Panc1 (cell line): ENCODE measurements around the gene CPNE4. TPM values are rescaled to one million over a fixed set of nuclear protein-coding genes. Genes with fewer than 3 reads are reported as not detected.

Experiments used
- ATAC-seq: fragments of 200-7000 bp; cut with Tn5 transposase; 2 replicates; pipeline ENCODE4 v1.9.1; 2020; ENCODE audit warnings: mild to moderate bottlenecking, moderate library complexity
- BruUV-seq: library from RNA; stranded (reverse); fragments of 400-500 nt; replicated peaks from 2 replicates; lab custom pipeline; 2021; lab: Mats Ljungman, UMichigan
- CTCF ChIA-PET: fragments of 300-600 bp; sonication (Branson Sonifier 250); formaldehyde crosslinking; loops from one replicate; lab custom pipeline; 2022; ENCODE audit warnings: antibody characterized with exemption; lab: Charles Lee
- POLR2A ChIA-PET: fragments of 300-600 bp; sonication (Branson Sonifier 250); formaldehyde crosslinking; loops from one replicate; lab custom pipeline; 2022; ENCODE audit warnings: antibody characterized with exemption; lab: Charles Lee
- DNase-seq: peaks from one replicate; pipeline ENCODE4 v3.0.0-alpha.2; 2010; ENCODE audit warnings: low read depth, low spot score
- H3K27ac ChIP-seq: 2 replicates; pipeline ENCODE4 v1.5.1; 2011; ENCODE audit warnings: mild to moderate bottlenecking, low read length, inconsistent platforms
- H3K27me3 ChIP-seq: fragments of 200-500 bp; sonication (Bioruptor generic); 2 replicates; pipeline ENCODE4 v1.6.0; 2014; ENCODE audit warnings: low read length, inconsistent platforms; ENCODE audit not compliant: control insufficient read depth, insufficient read depth
- H3K36me3 ChIP-seq: fragments of 200-500 bp; sonication (Bioruptor generic); 2 replicates; pipeline ENCODE4 v1.5.1; 2014; ENCODE audit warnings: inconsistent platforms, mild to moderate bottlenecking, low read length, moderate library complexity; ENCODE audit not compliant: control insufficient read depth, insufficient read depth
- H3K4me1 ChIP-seq: 2 replicates; pipeline ENCODE4 v1.5.1; 2011; ENCODE audit warnings: inconsistent platforms, mild to moderate bottlenecking, low read length, moderate library complexity; ENCODE audit not compliant: control insufficient read depth, insufficient read depth
- H3K4me3 ChIP-seq, 2 experiments: 2 replicates each; pipeline ENCODE4 v1.5.1; 2011 to 2012; ENCODE audit warnings: low read depth in 2 of 2, low read length in 2 of 2, mild to moderate bottlenecking in 2 of 2, inconsistent platforms in 1 of 2, moderate library complexity in 1 of 2
- H3K9me3 ChIP-seq: fragments of 200-500 bp; sonication (Bioruptor generic); 2 replicates; pipeline ENCODE4 v1.5.1; 2014; ENCODE audit warnings: low read depth, mild to moderate bottlenecking, inconsistent platforms, low read length, moderate library complexity; ENCODE audit not compliant: control insufficient read depth, insufficient read depth
- POLR2AphosphoS5 ChIP-seq: IDR thresholded peaks from 2 replicates; pipeline ENCODE4 v1.6.1; 2012; ENCODE audit warnings: mild to moderate bottlenecking, low read depth, low read length, moderate library complexity
- REST ChIP-seq, 2 experiments: IDR thresholded peaks; 2 replicates each; pipeline ENCODE4 v1.6.1; 2011 to 2012; ENCODE audit warnings: low read depth in 2 of 2, control low read depth in 1 of 2, low read length in 1 of 2, mild to moderate bottlenecking in 1 of 2, moderate library complexity in 1 of 2; ENCODE audit not compliant: insufficient read depth in 1 of 2
- SIN3A ChIP-seq: IDR thresholded peaks from 2 replicates; pipeline ENCODE4 v1.6.1; 2012; ENCODE audit warnings: low read depth, mild to moderate bottlenecking, low read length, moderate library complexity, borderline replicate concordance; ENCODE audit not compliant: insufficient read depth
- TCF7L2 ChIP-seq: IDR thresholded peaks from 2 replicates; pipeline ENCODE4 v1.6.1; 2011; ENCODE audit warnings: mild to moderate bottlenecking, low read depth, low read length, inconsistent platforms
- in situ Hi-C: cut with HindIII; loops from 2 replicates; pipeline ENCODE4 v1.10.0; 2016; ENCODE audit warnings: low sequenced_read_pairs, low pct_unique_long_range_greater_than_20kb
- intact Hi-C: fragments of 100-400 bp; cut with micrococcal nuclease; formaldehyde crosslinking; loops from one replicate; pipeline ENCODE4 v1.10.0; 2022; ENCODE audit not compliant: unreplicated experiment
- total RNA-seq: library from RNA; stranded (reverse); gene quantifications from one replicate; pipeline ENCODE4 v1.2.1, GENCODE V29; 2021; ENCODE audit not compliant: unreplicated experiment
- TF ChIP-seq, protein P1 (sequence below): fragments of 450-650 bp; IDR thresholded peaks from 2 replicates; pipeline ENCODE4 v1.5.1; 2017; ENCODE audit warnings: mild to moderate bottlenecking

The CPNE4 gene
- total RNA-seq, 1 experiment from 2014 or later, result not detected

DNA sequence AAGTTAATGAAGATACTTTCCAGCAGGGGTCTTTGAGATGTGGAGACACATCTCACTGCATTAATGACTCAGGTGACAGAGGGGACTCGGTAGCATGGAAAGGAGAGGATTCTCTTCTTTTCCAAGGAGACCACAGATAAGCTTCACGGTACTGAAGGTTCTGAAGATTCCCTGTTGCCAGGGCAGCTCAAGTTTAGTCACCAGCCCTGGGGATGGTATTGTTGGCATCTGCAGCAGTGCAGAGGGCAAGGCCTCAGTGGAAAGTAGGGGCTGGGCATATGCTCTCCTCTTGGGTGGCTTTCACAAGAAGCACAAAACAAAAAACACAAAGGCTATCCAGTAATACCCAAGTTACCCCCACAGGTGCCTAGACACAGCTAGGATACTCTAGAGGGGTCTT is 494.0 kb downstream of the CPNE4 start:
- no peaks in the 10 kb centered on the region for H3K9me3 ChIP-seq
- no peaks in the 10 kb centered on the region for H3K36me3 ChIP-seq
- no peak overlapping the region for H3K27ac ChIP-seq
- in situ Hi-C loops, result no loop called here
- 0 out of 2 replicates have a peak, but pooled peaks cover 2% of the 10 kb centered on the region for H3K27me3 ChIP-seq
- H3K4me3 ChIP-seq, result no peak overlapping the region
- ChIA-PET CTCF (no interaction called here), POLR2A (no interaction called here)
- intact Hi-C loops, result no loop called here
- no peak for DNase-seq
- BruUV-seq, result no TSS peak
- no peaks in the 10 kb centered on the region for H3K4me1 ChIP-seq
- ATAC-seq, result no peak
- TF ChIP-seq, protein P1, sequence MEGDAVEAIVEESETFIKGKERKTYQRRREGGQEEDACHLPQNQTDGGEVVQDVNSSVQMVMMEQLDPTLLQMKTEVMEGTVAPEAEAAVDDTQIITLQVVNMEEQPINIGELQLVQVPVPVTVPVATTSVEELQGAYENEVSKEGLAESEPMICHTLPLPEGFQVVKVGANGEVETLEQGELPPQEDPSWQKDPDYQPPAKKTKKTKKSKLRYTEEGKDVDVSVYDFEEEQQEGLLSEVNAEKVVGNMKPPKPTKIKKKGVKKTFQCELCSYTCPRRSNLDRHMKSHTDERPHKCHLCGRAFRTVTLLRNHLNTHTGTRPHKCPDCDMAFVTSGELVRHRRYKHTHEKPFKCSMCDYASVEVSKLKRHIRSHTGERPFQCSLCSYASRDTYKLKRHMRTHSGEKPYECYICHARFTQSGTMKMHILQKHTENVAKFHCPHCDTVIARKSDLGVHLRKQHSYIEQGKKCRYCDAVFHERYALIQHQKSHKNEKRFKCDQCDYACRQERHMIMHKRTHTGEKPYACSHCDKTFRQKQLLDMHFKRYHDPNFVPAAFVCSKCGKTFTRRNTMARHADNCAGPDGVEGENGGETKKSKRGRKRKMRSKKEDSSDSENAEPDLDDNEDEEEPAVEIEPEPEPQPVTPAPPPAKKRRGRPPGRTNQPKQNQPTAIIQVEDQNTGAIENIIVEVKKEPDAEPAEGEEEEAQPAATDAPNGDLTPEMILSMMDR, result no peak
- TF ChIP-seq SIN3A (no peak), REST (IDR thresholded peaks at IDR 0.05; ENCODE audit: insufficient read depth in 1 of 2, low read depth in 2 of 2, low read length in 1 of 2) (no peak), POLR2AphosphoS5 (no peak), TCF7L2 (no peak)

DNA sequence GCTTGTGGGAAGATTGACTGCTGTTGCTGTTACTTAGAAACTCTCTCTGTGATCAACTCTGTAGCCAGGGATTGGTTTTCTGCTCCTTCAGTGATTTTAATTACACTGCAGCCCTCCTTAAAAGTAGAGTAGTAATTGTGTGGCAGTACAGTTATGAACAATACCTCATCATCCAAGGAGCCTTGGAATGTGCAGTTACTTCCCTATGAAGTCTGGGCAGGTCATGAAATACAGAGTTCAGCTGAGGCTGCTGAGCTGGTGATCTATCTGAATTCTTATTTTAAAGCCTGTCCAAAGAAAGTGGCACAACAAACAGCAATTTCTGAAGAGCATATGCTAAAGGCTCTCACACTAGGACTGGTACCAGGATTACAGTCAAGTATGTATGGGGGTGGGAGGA is 494.7 kb downstream of the CPNE4 start:
- CTCF ChIA-PET, result no interaction called here
- Histone ChIP-seq H3K4me1 (no peaks in the 10 kb centered on the region), H3K27me3 (0 out of 2 replicates have a peak, but pooled peaks cover 2% of the 10 kb centered on the region), H3K4me3 (no peak overlapping the region), H3K9me3 (no peaks in the 10 kb centered on the region), H3K36me3 (no peaks in the 10 kb centered on the region), H3K27ac (no peak overlapping the region)
- in situ Hi-C loops (no loop called here), intact Hi-C loops (no loop called here)
- DNase-seq (no peak), ATAC-seq (no peak)
- TF ChIP-seq SIN3A (no peak), TCF7L2 (no peak), REST (IDR thresholded peaks at IDR 0.05; ENCODE audit: insufficient read depth in 1 of 2, low read depth in 2 of 2, low read length in 1 of 2) (no peak), POLR2AphosphoS5 (no peak)
- TF ChIP-seq, protein P1, result no peak
- POLR2A ChIA-PET, result interaction anchor here (0.5 kb wide), 1 partner anchor 10 kb away, joined by 3 read pairs; no protein-coding TSS in a partner anchor
- no TSS peak for BruUV-seq
